GM23338 (cell line): Measurements from ENCODE around the gene RGS6. TPM values are rescaled to one million over a fixed set of nuclear protein-coding genes. Genes with fewer than 3 reads are reported as not detected.

Experiments used
- ATAC-seq: fragments of 200-7000 bp; cut with Tn5 transposase; 3 replicates; pipeline ENCODE4 v1.9.1; 2020
- DNase-seq: peaks from one replicate; pipeline ENCODE4 v3.0.0-alpha.2; 2015; ENCODE audit warnings: low spot score
- H2AFZ ChIP-seq: fragments of 200-600 bp; sonication (generic); 2 replicates; pipeline ENCODE4 v1.8.0; 2016; ENCODE audit warnings: antibody characterized with exemption, mild to moderate bottlenecking, moderate library complexity
- H3F3A ChIP-seq: fragments of 200-600 bp; sonication (generic); replicated peaks from 2 replicates; pipeline ENCODE4 v1.8.0; 2017; ENCODE audit warnings: antibody characterized with exemption, mixed run types, low read depth
- H3K27ac ChIP-seq: fragments of 200-600 bp; sonication (generic); 2 replicates; pipeline ENCODE4 v1.6.1; 2016; ENCODE audit warnings: low read depth
- H3K27me3 ChIP-seq: fragments of 200-600 bp; sonication (generic); 2 replicates; pipeline ENCODE4 v1.8.0; 2016; ENCODE audit warnings: mild to moderate bottlenecking, mixed run types, moderate library complexity; ENCODE audit not compliant: insufficient read depth
- H3K36me3 ChIP-seq: fragments of 200-600 bp; sonication (generic); 2 replicates; pipeline ENCODE4 v1.8.0; 2016; ENCODE audit warnings: mild to moderate bottlenecking; ENCODE audit not compliant: insufficient read depth
- H3K4me1 ChIP-seq: fragments of 200-600 bp; sonication (generic); 2 replicates; pipeline ENCODE4 v1.8.0; 2016; ENCODE audit warnings: mild to moderate bottlenecking, moderate library complexity; ENCODE audit not compliant: insufficient read depth
- H3K4me2 ChIP-seq: fragments of 200-600 bp; sonication (generic); 2 replicates; pipeline ENCODE4 v1.7.1; 2017; ENCODE audit warnings: mixed run types
- H3K4me3 ChIP-seq: fragments of 200-600 bp; sonication (generic); 2 replicates; pipeline ENCODE4 v1.6.1; 2016; ENCODE audit warnings: mixed run types
- H3K79me2 ChIP-seq: fragments of 200-600 bp; sonication (generic); replicated peaks from 2 replicates; pipeline ENCODE4 v1.8.0; 2017; ENCODE audit warnings: mild to moderate bottlenecking; ENCODE audit not compliant: insufficient read depth
- H3K9me2 ChIP-seq: fragments of 200-600 bp; sonication (generic); 2 replicates; pipeline ENCODE4 v1.8.0; 2017; ENCODE audit not compliant: insufficient read depth
- H4K20me1 ChIP-seq: fragments of 200-600 bp; sonication (generic); replicated peaks from 2 replicates; pipeline ENCODE4 v1.8.0; 2017; ENCODE audit warnings: mild to moderate bottlenecking; ENCODE audit not compliant: insufficient read depth
- H3K27ac Mint-ChIP-seq: 2 replicates; pipeline ENCODE4 v1.8.0; 2020; ENCODE audit warnings: inconsistent platforms, mild to moderate bottlenecking, moderate library complexity, mixed read lengths
- H3K27me3 Mint-ChIP-seq: 3 replicates; pipeline ENCODE4 v1.8.0; 2022; ENCODE audit warnings: low read depth, mild to moderate bottlenecking, moderate library complexity, mixed read lengths, inconsistent platforms; ENCODE audit not compliant: insufficient read depth, poor library complexity
- H3K36me3 Mint-ChIP-seq: 3 replicates; pipeline ENCODE4 v1.8.0; 2021; ENCODE audit warnings: low read depth, mild to moderate bottlenecking, inconsistent platforms, moderate library complexity, mixed read lengths
- H3K4me1 Mint-ChIP-seq: 3 replicates; pipeline ENCODE4 v1.8.0; 2020; ENCODE audit warnings: mild to moderate bottlenecking, inconsistent platforms, mixed read lengths
- H3K4me3 Mint-ChIP-seq: 3 replicates; pipeline ENCODE4 v1.8.0; 2021; ENCODE audit warnings: moderate library complexity, mild to moderate bottlenecking, inconsistent platforms, mixed read lengths
- H3K9me3 Mint-ChIP-seq: 3 replicates; pipeline ENCODE4 v1.8.0; 2020; ENCODE audit warnings: moderate library complexity, mild to moderate bottlenecking, inconsistent platforms, mixed read lengths
- CREB1 ChIP-seq: fragments of 250-450 bp; sonication (Bioruptor Pico); IDR thresholded peaks from 2 replicates; pipeline ENCODE4 v1.5.0; 2020; ENCODE audit warnings: low read depth, mild to moderate bottlenecking, moderate library complexity
- CTCF ChIP-seq, 2 experiments: fragments of 200-600 bp in 1 of 2; sonication (generic) in 1 of 2; conservative IDR thresholded peaks; 2 replicates each; pipeline versions ENCODE4 v1.5.1 to v1.6.1; 2016 to 2017; ENCODE audit warnings: antibody characterized with exemption in 2 of 2, low read depth in 2 of 2, mild to moderate bottlenecking in 2 of 2, moderate library complexity in 1 of 2
- ETS1 ChIP-seq: IDR thresholded peaks from 2 replicates; pipeline ENCODE4 v1.6.1; 2016; ENCODE audit warnings: antibody characterized with exemption
- EZH2 ChIP-seq: fragments of 200-600 bp; sonication (generic); IDR thresholded peaks from one replicate; pipeline ENCODE4 v1.8.0; 2017; ENCODE audit warnings: antibody characterized with exemption, mild to moderate bottlenecking, low read depth; ENCODE audit not compliant: unreplicated experiment
- EZH2phosphoT487 ChIP-seq: fragments of 200-600 bp; sonication (generic); IDR thresholded peaks from one replicate; pipeline ENCODE4 v1.8.1; 2018; ENCODE audit warnings: antibody characterized with exemption; ENCODE audit not compliant: unreplicated experiment
- JUNB ChIP-seq: IDR thresholded peaks from one replicate; pipeline ENCODE4 v1.6.1; 2016; ENCODE audit warnings: antibody characterized with exemption; ENCODE audit not compliant: unreplicated experiment
- NANOG ChIP-seq: IDR thresholded peaks from 2 replicates; pipeline ENCODE4 v1.6.1; 2016; ENCODE audit warnings: antibody characterized with exemption, borderline replicate concordance
- POLR2AphosphoS5 ChIP-seq: IDR thresholded peaks from 2 replicates; pipeline ENCODE4 v1.6.1; 2016; ENCODE audit warnings: antibody characterized with exemption, low read depth
- REST ChIP-seq: IDR thresholded peaks from one replicate; pipeline ENCODE4 v1.6.1; 2018; ENCODE audit warnings: antibody characterized with exemption; ENCODE audit not compliant: unreplicated experiment
- STAT1 ChIP-seq: IDR thresholded peaks from one replicate; pipeline ENCODE4 v1.6.1; 2016; ENCODE audit warnings: antibody characterized with exemption; ENCODE audit not compliant: unreplicated experiment
- ZNF114 ChIP-seq: fragments of 250-450 bp; sonication (Bioruptor Pico); IDR thresholded peaks from 2 replicates; pipeline ENCODE4 v1.5.0; 2020; ENCODE audit warnings: mild to moderate bottlenecking, moderate library complexity
- ZNF331 ChIP-seq: fragments of 250-450 bp; sonication (Bioruptor Pico); IDR thresholded peaks from 2 replicates; pipeline ENCODE4 v1.5.0; 2020; ENCODE audit warnings: low read depth, mild to moderate bottlenecking, moderate library complexity
- ZNF462 ChIP-seq: fragments of 250-450 bp; sonication (Bioruptor Pico); IDR thresholded peaks from 2 replicates; pipeline ENCODE4 v1.5.0; 2020; ENCODE audit warnings: mild to moderate bottlenecking, moderate library complexity
- polyA plus RNA-seq: library from polyadenylated mRNA; unstranded; fragments of >200 nt; fragmentation: Nextera tagmentation; extraction: Ambion mirVana; gene quantifications from 2 replicates; pipeline ENCODE4 v1.2.1, GENCODE V29; 2016
- total RNA-seq: library from RNA; depleted of rRNA; stranded (reverse); fragments of >200 nt; shearing (Covaris generic); gene quantifications from 2 replicates; pipeline ENCODE4 v1.2.3, GENCODE V29; 2014

RGS6 gene
- total and polyA plus RNA-seq, 2 experiments from 2014 or later: 0.66 to 0.83 TPM

DNA sequence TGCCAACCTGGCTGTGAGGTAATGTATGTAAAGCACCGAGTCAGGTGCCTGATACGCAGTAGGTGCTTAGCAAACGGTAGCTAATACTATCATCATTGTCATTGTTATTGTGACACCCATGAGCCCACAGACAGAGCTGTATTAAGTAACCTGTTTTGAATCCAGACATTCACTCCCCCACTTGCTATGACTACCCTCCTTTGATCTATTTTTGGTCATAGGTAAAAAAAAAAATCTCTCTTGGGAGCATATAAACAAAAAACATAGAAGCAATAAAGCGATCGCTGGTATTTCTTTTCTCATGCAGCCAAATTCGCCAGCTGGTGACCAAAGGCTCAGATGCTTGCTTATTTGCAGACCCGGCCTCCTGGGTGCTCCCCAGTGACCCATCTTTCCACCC, 631.4 kb downstream of the RGS6 start:
- no peak for TF ChIP-seq ZNF462 (CRISPR knock-in tag)
- no peak for TF ChIP-seq ETS1
- TF ChIP-seq CREB1: no peak
- TF ChIP-seq JUNB: no peak
- TF ChIP-seq STAT1: no peak
- TF ChIP-seq CTCF (conservative IDR thresholded peaks at IDR 0.05; ENCODE audit: low read depth in 2 of 2): no peak
- TF ChIP-seq EZH2phosphoT487: no peak
- TF ChIP-seq EZH2: no peak
- no peak for TF ChIP-seq NANOG
- TF ChIP-seq POLR2AphosphoS5: no peak
- TF ChIP-seq ZNF114 (CRISPR knock-in tag): no peak
- TF ChIP-seq ZNF331 (CRISPR knock-in tag): no peak
- TF ChIP-seq REST: no peak
- no peak overlapping the region for H3K27ac ChIP-seq
- ATAC-seq: no peak
- H3K4me2 ChIP-seq: no peak overlapping the region
- no peaks in the 10 kb centered on the region for H3K9me3 Mint-ChIP-seq
- no peaks in the 10 kb centered on the region for H3K27me3 ChIP-seq
- no peaks in the 10 kb centered on the region for H3K36me3 Mint-ChIP-seq
- no peaks in the 10 kb centered on the region for H4K20me1 ChIP-seq
- H3F3A ChIP-seq: no peaks in the 10 kb centered on the region
- H2AFZ ChIP-seq: no peak overlapping the region
- H3K27me3 Mint-ChIP-seq: peaks cover 12% of the 10 kb centered on the region
- no peaks in the 10 kb centered on the region for H3K79me2 ChIP-seq
- no peak for DNase-seq
- H3K4me1 Mint-ChIP-seq: peaks cover 13% of the 10 kb centered on the region
- no peak overlapping the region for H3K27ac Mint-ChIP-seq
- no peak overlapping the region for H3K4me3 Mint-ChIP-seq
- no peak overlapping the region for H3K4me3 ChIP-seq
- H3K9me2 ChIP-seq: no peaks in the 10 kb centered on the region
- no peaks in the 10 kb centered on the region for H3K36me3 ChIP-seq
- H3K4me1 ChIP-seq: peaks cover 6% of the 10 kb centered on the region; the same call in 1 of the 2 replicates
